Esophagus muscularis mucosa (tissue), 3 donors: ENCODE data around the gene PRKCB.

Experiments
- CTCF ChIP-seq, 3 experiments: fragments of 200-600 bp in 2 of 3; fragments of 450-650 bp in 1 of 3; sonication (generic) in 2 of 3; IDR thresholded peaks; one replicate each; pipeline ENCODE4 v1.5.1; 2017 to 2019; ENCODE audit warnings: antibody characterized with exemption in 3 of 3, mild to moderate bottlenecking in 2 of 3, moderate library complexity in 1 of 3
- POLR2A ChIP-seq: fragments of 450-650 bp; IDR thresholded peaks from one replicate; pipeline ENCODE4 v1.6.1; 2017; ENCODE audit warnings: antibody characterized with exemption, moderate library complexity, mild to moderate bottlenecking, low read depth
- POLR2AphosphoS5 ChIP-seq, 2 donors: sonication (generic); formaldehyde crosslinking; IDR thresholded peaks; one replicate each; pipeline ENCODE4 v1.6.1; 2017; ENCODE audit warnings: antibody characterized with exemption in 2 of 2

DNA sequence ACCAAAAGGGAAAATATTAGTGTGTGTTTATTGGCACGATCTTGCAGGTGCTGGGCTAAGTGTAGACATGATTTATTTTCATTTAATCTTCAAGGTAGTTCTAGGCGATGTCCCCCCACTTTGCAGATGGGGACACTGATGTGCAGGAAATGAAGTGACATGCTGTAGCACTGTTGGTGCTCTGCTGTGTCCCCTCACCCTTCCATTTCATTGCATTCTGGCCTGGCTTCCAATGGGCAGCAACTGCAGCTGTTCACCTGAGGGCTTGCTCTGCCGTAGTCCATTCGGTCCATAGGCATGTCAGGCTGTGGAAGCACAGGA, 123.9 kb downstream of the PRKCB start:
- TF ChIP-seq CTCF (IDR thresholded peaks at IDR 0.05) (no peak), POLR2A (no peak), POLR2AphosphoS5 (IDR thresholded peaks at IDR 0.05) (no peak)
